Measurements from ENCODE around the gene NFATC1. TPM values are rescaled to one million over a fixed set of nuclear protein-coding genes. Genes with fewer than 3 reads are reported as not detected.

NFATC1 gene
- total RNA-seq, 1 donor from 2014 or later = 0.53 TPM

- FAIRE-seq (no peak), DNase-seq (ENCODE audit: low read depth) (no peak)
- Histone ChIP-seq H3K27me3 (ENCODE audit: control insufficient read depth, insufficient read depth, low read length) (no peaks in the 10 kb centered on the region), H3K36me3 (ENCODE audit: control insufficient read depth, insufficient read depth, low read length) (no peaks in the 10 kb centered on the region), H3K4me3 (ENCODE audit: low read depth, low read length) (no peak overlapping the region)
- no peak for TF ChIP-seq CTCF (IDR thresholded peaks at IDR 0.05; ENCODE audit: insufficient read depth, low read length, severe bottlenecking)
Measured at GRCh38 chr18:79572093-79572780, 176.5 kb downstream of the NFATC1 start.

- FAIRE-seq (no peak), DNase-seq (ENCODE audit: low read depth) (no peak)
- Histone ChIP-seq H3K27me3 (ENCODE audit: control insufficient read depth, insufficient read depth, low read length) (no peaks in the 10 kb centered on the region), H3K4me3 (ENCODE audit: low read depth, low read length) (no peak overlapping the region), H3K36me3 (ENCODE audit: control insufficient read depth, insufficient read depth, low read length) (no peaks in the 10 kb centered on the region)
- TF ChIP-seq CTCF (IDR thresholded peaks at IDR 0.05; ENCODE audit: insufficient read depth, low read length, severe bottlenecking) = no peak
Measured at GRCh38 chr18:79572848-79573451, 177.2 kb downstream of the NFATC1 start.

GRCh38 chr18:79573921-79574491 lies 178.3 kb downstream of the NFATC1 start:
- DNase-seq (ENCODE audit: low read depth) (no peak), FAIRE-seq (no peak)
- H3K27me3 ChIP-seq (ENCODE audit: control insufficient read depth, insufficient read depth, low read length) = no peaks in the 10 kb centered on the region
- no peaks in the 10 kb centered on the region for H3K36me3 ChIP-seq (ENCODE audit: control insufficient read depth, insufficient read depth, low read length)
- TF ChIP-seq CTCF (IDR thresholded peaks at IDR 0.05; ENCODE audit: insufficient read depth, low read length, severe bottlenecking) = no peak
- no peak overlapping the region for H3K4me3 ChIP-seq (ENCODE audit: low read depth, low read length)

GRCh38 chr18:79574938-79575525 lies 179.3 kb downstream of the NFATC1 start:
- Histone ChIP-seq H3K4me3 (ENCODE audit: low read depth, low read length) (no peak overlapping the region), H3K36me3 (ENCODE audit: control insufficient read depth, insufficient read depth, low read length) (no peaks in the 10 kb centered on the region), H3K27me3 (ENCODE audit: control insufficient read depth, insufficient read depth, low read length) (no peaks in the 10 kb centered on the region)
- no peak for TF ChIP-seq CTCF (IDR thresholded peaks at IDR 0.05; ENCODE audit: insufficient read depth, low read length, severe bottlenecking)
- FAIRE-seq = no peak
- no peak for DNase-seq (ENCODE audit: low read depth)

GRCh38 chr18:79575891-79576685 lies 180.4 kb downstream of the NFATC1 start:
- peak; percentile 57 for DNase-seq (ENCODE audit: low read depth)
- no peak for FAIRE-seq
- Histone ChIP-seq H3K4me3 (ENCODE audit: low read depth, low read length) (no peak overlapping the region), H3K27me3 (ENCODE audit: control insufficient read depth, insufficient read depth, low read length) (no peaks in the 10 kb centered on the region), H3K36me3 (ENCODE audit: control insufficient read depth, insufficient read depth, low read length) (no peaks in the 10 kb centered on the region)
- peak; percentile 14 for TF ChIP-seq CTCF (IDR thresholded peaks at IDR 0.05; ENCODE audit: insufficient read depth, low read length, severe bottlenecking)
